ENCODE measurements around the gene TFDP1.

TFDP1 gene

DNA sequence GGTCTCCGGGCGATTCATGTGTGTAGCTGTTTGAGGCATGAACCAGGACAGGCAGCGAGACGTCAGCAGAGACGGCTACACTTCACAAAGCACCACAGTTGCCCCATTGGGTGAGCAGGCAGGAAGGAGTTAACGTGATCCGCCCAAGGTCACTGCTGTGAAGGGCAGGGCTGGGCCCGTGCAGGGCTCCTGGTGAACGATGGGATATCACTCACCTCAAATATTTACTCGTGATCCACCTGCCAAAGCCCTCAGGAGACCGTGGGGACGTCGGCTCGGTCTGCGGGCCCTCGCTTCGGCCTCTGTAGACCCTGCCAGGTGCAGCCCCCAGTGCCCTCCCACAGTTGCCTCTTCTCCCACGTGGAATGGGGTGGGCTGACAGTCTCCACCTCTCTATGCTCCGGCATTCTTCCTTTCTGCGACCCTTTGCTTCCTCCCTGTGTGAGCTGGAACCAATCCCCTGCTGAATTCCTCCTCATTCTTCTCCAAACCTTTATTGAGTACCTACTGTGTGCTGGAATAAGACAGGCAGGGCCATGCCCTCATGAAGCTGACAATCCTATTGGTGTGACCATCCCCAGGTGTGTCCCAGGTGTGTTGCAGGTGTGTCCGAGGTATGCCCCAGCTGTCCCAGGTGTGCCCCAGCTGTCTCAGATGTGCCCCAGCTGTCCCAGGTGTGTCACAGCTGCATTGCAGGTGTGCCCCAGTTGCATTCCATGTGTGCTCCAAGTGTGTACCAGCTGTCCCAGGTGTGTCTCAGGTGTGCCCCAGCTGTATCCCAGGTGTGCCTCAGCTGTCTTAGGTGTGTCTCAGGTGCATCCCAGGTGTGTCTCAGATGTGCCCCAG is 80.4 kb downstream of the TFDP1 start:
- H3K4me3 ChIP-seq (ENCODE audit: low read depth, low read length) = no peak overlapping the region
- TF ChIP-seq, protein P1, sequence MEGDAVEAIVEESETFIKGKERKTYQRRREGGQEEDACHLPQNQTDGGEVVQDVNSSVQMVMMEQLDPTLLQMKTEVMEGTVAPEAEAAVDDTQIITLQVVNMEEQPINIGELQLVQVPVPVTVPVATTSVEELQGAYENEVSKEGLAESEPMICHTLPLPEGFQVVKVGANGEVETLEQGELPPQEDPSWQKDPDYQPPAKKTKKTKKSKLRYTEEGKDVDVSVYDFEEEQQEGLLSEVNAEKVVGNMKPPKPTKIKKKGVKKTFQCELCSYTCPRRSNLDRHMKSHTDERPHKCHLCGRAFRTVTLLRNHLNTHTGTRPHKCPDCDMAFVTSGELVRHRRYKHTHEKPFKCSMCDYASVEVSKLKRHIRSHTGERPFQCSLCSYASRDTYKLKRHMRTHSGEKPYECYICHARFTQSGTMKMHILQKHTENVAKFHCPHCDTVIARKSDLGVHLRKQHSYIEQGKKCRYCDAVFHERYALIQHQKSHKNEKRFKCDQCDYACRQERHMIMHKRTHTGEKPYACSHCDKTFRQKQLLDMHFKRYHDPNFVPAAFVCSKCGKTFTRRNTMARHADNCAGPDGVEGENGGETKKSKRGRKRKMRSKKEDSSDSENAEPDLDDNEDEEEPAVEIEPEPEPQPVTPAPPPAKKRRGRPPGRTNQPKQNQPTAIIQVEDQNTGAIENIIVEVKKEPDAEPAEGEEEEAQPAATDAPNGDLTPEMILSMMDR (IDR thresholded peaks at IDR 0.05; ENCODE audit: control insufficient read depth, extremely low read depth, insufficient read depth) = no peak
- DNase-seq (ENCODE audit: low read depth) = no peak

DNA sequence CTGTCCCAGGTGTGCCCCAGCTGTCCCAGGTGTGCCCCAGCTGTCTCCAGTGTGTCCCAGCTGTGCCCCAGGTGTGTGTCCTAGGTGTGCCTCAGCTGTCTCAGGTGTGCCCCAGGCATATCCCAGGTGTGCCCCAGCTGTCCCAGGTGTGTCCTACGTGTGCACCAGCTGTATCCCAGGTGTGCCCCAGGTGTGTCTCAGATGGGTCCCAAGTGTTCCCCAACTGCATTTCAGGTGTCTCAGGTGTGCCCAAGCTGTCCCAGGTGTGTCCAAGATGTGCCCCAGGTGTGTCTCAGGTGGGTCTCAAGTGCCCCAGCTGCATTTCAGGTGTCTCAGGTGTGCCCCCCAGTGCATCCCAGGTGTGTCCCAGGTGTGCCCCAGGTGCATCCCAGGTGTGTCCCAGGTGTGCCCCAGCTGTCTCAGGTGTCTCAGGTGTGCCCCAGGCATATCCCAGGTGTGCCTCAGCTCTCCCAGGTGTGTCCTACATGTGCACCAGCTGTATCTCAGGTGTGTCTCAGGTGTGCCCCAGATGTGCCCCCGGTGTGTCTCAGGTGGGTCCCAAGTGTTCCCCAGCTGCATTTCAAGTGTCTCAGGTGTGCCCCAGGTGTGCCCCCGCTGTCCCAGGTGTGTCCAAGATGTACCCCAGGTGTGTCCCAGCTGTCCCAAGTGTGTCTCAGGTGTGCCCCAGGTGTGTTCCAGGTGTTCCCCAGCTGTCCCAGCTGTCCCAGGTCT is 81.2 kb downstream of the TFDP1 start:
- TF ChIP-seq, protein P1 (IDR thresholded peaks at IDR 0.05; ENCODE audit: control insufficient read depth, extremely low read depth, insufficient read depth) = no peak
- no peak for DNase-seq (ENCODE audit: low read depth)
- H3K4me3 ChIP-seq (ENCODE audit: low read depth, low read length) = no peak overlapping the region

DNA sequence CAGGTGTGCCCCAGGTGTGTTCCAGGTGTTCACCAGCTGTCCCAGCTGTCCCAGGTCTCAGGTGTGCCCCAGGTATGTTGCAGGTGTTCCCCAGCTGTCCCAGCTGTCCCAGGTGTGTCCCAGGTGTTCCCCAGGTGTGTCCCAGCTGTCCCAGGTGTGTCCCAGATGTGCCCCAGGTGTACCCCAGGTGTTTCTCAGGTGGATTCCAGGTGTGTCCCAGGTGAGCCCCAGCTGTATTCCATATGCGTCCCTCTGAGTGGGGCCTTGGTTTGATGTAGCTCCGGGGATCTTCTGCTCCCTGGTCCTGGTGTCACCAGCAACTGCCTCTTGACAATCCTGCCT is 81.7 kb downstream of the TFDP1 start:
- TF ChIP-seq, protein P1 (IDR thresholded peaks at IDR 0.05; ENCODE audit: control insufficient read depth, extremely low read depth, insufficient read depth) = no peak
- no peak overlapping the region for H3K4me3 ChIP-seq (ENCODE audit: low read depth, low read length)
- no peak for DNase-seq (ENCODE audit: low read depth)

DNA sequence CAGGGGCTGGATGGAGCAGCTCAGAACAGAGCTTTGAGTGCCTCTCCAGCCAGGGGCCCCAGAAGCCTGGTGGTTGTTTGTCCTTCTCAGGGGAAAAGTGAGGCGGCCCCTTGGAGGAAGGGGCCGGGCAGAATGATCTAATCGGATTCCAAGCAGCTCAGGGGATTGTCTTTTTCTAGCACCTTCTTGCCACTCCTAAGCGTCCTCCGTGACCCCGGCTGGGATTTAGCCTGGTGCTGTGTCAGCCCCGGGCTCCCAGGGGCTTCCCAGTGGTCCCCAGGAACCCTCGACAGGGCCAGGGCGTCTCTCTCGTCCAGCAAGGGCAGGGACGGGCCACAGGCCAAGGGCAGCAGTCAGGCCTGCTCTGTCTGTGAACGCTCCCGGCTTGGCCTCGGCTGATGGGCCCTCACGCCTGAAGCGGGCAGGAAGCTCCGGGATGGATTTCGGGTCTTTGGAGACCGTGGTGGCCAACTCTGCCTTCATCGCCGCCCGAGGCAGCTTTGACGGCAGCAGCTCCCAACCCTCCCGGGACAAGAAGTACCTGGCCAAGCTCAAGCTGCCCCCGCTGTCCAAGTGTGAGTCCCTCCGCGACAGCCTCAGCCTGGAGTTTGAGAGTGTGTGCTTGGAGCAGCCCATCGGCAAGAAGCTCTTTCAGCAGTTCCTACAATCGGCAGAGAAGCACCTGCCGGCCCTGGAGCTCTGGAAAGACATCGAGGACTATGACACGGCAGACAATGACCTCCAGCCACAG is 82.6 kb downstream of the TFDP1 start, which contains the start of gene GRK1:
Gene GRK1, plus strand, starts transcription at position 269 of the 751 bp plus-strand sequence. Its CDS starts 168 bp downstream, at position 437.
- TF ChIP-seq, protein P1 (IDR thresholded peaks at IDR 0.05; ENCODE audit: control insufficient read depth, extremely low read depth, insufficient read depth) = no peak
- H3K4me3 ChIP-seq (ENCODE audit: low read depth, low read length) = no peak within 1 kb of the TSS

DNA sequence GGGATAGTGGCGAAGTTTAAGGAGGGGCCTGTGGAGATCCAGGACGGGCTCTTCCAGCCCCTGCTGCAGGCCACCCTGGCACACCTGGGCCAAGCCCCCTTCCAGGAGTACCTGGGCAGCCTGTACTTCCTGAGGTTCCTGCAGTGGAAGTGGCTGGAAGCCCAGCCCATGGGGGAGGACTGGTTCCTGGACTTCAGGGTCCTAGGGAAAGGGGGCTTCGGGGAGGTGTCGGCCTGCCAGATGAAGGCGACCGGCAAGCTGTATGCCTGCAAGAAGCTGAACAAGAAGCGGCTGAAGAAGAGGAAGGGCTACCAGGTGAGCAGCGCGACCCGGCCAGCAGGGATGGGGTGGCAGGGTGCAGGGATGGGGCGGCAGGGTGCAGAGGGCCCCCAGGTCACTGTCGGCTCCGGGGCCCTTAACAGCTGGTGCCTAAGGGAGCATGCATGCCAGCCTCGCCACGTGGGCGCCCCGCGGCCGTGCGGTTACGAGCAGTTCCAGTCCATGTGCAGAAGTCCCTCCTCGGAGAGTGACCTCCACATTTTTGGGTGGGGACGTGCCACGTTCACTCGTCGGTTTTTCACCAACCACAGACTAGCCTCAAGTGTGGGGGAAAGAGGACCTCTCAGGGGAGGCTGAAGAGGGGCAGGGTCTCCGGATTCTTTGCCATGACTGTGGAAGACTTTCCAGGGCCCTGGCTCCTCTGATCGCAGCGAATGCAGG is 83.4 kb downstream of the TFDP1 start:
- no peak overlapping the region for H3K4me3 ChIP-seq (ENCODE audit: low read depth, low read length)
- no peak for DNase-seq (ENCODE audit: low read depth)
- TF ChIP-seq, protein P1 (IDR thresholded peaks at IDR 0.05; ENCODE audit: control insufficient read depth, extremely low read depth, insufficient read depth) = no peak

More for the DNA sequence above, 82.6 kb downstream of the TFDP1 start, which contains the start of gene GRK1:
- no peak for DNase-seq (ENCODE audit: low read depth)

DNA sequence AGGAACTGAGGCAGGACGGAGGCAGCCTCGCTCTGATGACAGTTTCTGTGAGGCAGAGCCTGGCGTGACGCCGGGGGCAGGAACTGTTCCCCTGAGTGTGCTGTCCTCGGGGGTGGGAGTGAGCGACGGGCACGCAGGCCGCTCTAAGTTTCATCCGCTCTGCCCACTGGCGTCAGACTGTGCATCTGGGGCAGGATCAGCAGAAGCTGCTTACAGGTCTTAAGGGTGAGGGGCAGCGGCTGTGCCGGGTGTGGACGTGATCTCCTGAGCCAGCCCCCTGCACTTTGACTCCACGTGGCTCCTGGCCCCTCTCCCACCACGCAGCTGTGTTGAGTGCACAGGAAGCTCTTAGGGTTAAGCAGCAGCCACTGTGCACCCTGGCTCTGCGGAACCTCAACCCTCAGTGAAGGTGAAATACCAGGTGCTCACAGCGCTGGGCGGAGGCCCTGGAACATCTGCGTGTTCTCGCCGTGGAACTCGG is 84.0 kb downstream of the TFDP1 start:
- no peak overlapping the region for H3K4me3 ChIP-seq (ENCODE audit: low read depth, low read length)
- TF ChIP-seq, protein P1 (IDR thresholded peaks at IDR 0.05; ENCODE audit: control insufficient read depth, extremely low read depth, insufficient read depth) = no peak
- no peak for DNase-seq (ENCODE audit: low read depth)

All from LNCaP clone FGC (cell line).